HG02678 (cell line): ENCODE data around the gene CCDC85B.

Experiments used
- ATAC-seq: cut with Tn5 transposase; IDR thresholded peaks from one replicate; pipeline ENCODE4 v1.9.1; 2021; ENCODE audit warnings: mild to moderate bottlenecking, moderate library complexity; ENCODE audit not compliant: unreplicated experiment

CCDC85B gene

DNA sequence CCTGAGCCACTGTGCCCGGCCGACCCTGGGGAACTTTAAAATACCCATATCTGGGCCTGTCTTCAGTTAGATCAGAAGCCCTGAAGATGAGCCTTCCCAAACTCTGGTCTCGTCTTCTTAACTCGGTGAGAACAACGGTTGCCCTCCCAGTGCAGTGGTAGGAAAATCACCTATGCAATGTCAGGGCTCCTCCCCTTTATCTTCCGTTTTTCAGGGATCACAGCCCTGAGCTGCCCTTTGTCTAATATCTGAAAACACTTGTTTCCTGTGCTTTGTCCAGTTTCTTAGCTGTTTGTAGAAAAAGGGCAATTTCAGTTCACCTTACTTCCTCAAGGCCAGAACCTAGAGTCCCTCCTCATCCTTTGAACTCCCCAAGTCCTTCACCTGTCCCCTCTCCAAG is 38.2 kb downstream of the CCDC85B start:
- ATAC-seq = no peak

DNA sequence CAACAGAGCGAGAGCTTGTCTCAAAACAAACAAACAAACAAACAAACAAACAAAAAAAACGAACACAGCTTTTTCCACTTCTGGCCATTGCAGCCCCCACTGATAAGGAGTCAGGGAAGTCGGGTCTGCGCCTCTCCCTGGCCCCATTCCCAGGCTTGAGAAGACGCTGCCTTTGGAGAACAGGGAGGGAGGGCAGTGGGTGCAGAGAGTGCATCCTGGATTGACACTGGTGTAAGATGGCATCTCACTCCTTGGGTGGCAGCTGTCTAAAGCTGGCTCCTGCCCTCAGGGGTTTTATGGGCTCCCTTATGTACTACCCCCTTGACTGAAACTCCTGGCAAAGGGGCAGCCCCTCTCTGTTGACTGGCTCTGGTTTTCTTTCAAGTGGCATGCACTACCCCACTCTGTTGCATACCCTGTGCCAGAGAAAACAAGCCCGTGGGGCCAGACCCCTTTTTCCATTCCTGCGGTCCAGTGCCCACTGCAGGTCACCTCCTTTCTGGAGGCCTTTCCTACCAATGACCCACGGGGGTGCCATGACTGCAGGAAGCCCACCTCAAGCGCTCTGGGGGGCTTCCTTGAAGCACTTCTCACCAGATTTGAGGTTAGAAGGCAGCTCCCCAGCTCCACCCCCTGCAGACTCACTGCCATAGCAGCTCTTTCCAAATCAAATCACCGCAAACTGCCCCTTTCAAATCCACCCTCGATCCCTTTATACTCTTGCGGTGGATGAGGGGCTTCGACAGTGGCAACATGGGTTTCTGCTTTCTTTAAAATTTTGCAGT is 41.5 kb downstream of the CCDC85B start:
- no peak for ATAC-seq

DNA sequence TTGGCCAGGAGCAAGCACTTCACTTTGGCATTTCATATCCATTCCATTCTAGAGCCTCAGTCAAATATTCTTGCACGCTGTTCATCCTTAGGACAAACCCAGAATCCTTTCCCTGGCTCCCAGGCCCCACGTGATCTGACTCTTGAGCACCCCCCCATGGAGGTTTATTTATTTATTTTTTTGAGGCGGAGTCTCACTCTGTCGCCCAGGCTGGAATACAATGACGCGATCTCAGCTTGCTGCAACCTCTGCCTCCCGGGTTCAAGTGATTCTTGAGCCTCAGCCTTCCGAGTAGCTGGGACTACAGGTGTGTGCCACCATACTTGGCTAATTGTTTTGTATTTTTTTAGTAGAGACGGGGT is 42.1 kb downstream of the CCDC85B start:
- ATAC-seq = no peak

DNA sequence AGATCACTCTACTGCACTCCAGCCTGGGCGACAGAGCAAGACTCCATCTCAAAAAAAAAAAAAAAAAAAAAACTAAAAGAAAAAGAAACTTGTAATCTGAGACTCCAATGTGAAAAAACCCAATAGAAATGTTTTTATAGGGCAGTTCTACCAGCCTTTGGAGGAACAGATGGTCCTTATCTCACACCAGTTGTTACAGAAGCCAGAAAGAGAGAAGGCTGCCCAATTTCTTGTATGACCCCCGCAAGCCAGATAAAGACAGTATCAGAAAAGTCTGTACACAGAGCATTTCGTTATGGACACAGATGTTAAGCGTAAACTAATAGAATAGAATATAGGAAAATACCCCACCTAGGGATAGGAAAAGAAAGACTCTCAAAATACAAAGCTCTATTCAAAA is 43.5 kb downstream of the CCDC85B start:
- ATAC-seq = no peak

DNA sequence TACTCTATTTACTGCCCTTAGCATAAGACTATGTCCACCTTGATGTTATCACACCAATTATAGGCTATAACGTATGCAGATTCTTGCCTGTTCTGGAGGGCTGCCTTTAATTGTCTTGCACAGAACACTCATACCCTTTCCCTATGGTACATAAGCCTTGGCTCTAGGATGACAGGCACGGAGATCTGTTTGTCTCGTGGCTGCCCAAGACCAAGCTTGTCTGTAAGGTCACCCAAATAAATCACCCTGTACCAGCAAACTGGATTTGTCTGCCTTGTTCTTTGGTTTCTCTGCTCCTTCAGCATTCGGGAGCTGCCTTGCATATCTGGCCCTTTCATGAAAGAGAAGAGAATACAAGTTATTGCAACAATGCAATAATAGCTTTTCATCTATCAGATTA is 47.3 kb downstream of the CCDC85B start:
- no peak for ATAC-seq
